Keratinocyte (primary cell): Measurements from ENCODE around the gene TAF10. TPM values are rescaled to one million over a fixed set of nuclear protein-coding genes. Genes with fewer than 3 reads are reported as not detected.

ENCODE experiments used
- DNase-seq: peaks from one replicate; pipeline ENCODE4 v3.0.0-alpha.2; 2011; ENCODE audit warnings: low read depth, missing footprints, low spot score
- FAIRE-seq: peaks from 2 replicates; lab custom pipeline; 2011; peaks lifted over from hg19 to GRCh38; lab: Jason Lieb, UNC
- H2AFZ ChIP-seq: 2 replicates; pipeline ENCODE4 v1.6.0; 2012; ENCODE audit warnings: low read length, control low read depth, inconsistent platforms; ENCODE audit not compliant: control insufficient read depth
- H3K27ac ChIP-seq: 2 replicates; pipeline ENCODE4 v1.5.1; 2011; ENCODE audit warnings: low read length; ENCODE audit not compliant: control insufficient read depth, insufficient read depth
- H3K27me3 ChIP-seq: 3 replicates; pipeline ENCODE4 v1.6.0; 2011; ENCODE audit warnings: low read length; ENCODE audit not compliant: control insufficient read depth, insufficient read depth; ENCODE audit errors: extremely low read depth
- H3K36me3 ChIP-seq, 2 experiments: 2 replicates in 1 of 2; 3 replicates in 1 of 2; pipeline ENCODE4 v1.5.1; 2011; ENCODE audit warnings: low read length in 2 of 2, mild to moderate bottlenecking in 1 of 2; ENCODE audit not compliant: control insufficient read depth in 2 of 2, insufficient read depth in 2 of 2; ENCODE audit errors: extremely low read depth in 1 of 2
- H3K4me1 ChIP-seq: 3 replicates; pipeline ENCODE4 v1.5.1; 2011; ENCODE audit warnings: low read length; ENCODE audit not compliant: control insufficient read depth, insufficient read depth; ENCODE audit errors: extremely low read depth
- H3K4me2 ChIP-seq: 3 replicates; pipeline ENCODE4 v1.6.0; 2011; ENCODE audit warnings: low read depth, low read length; ENCODE audit not compliant: control insufficient read depth, insufficient read depth; ENCODE audit errors: extremely low read depth
- H3K4me3 ChIP-seq, 3 experiments: fragments of 200-600 bp in 1 of 3; sonication (generic) in 1 of 3; 2 replicates in 2 of 3; 3 replicates in 1 of 3; pipeline ENCODE4 v1.5.1; 2011 to 2016; ENCODE audit warnings: low read length in 3 of 3, mild to moderate bottlenecking in 3 of 3, control low read depth in 2 of 3, inconsistent platforms in 1 of 3, low read depth in 1 of 3, mixed read lengths in 1 of 3, mixed run types in 1 of 3, moderate library complexity in 1 of 3; ENCODE audit not compliant: control insufficient read depth in 2 of 3, insufficient read depth in 2 of 3; ENCODE audit errors: extremely low read depth in 1 of 3
- H3K79me2 ChIP-seq: 2 replicates; pipeline ENCODE4 v1.6.0; 2012; ENCODE audit warnings: low read length; ENCODE audit not compliant: control insufficient read depth, insufficient read depth
- H3K9ac ChIP-seq: 3 replicates; pipeline ENCODE4 v1.6.0; 2011; ENCODE audit warnings: low read length; ENCODE audit not compliant: control insufficient read depth, insufficient read depth; ENCODE audit errors: extremely low read depth
- H3K9me1 ChIP-seq: 3 replicates; pipeline ENCODE4 v1.6.0; 2011; ENCODE audit warnings: low read length; ENCODE audit not compliant: control insufficient read depth, insufficient read depth; ENCODE audit errors: extremely low read depth
- H3K9me3 ChIP-seq: 2 replicates; pipeline ENCODE4 v1.5.1; 2012; ENCODE audit warnings: low read depth, low read length; ENCODE audit not compliant: control insufficient read depth
- H4K20me1 ChIP-seq: 3 replicates; pipeline ENCODE4 v1.6.0; 2011; ENCODE audit warnings: low read length; ENCODE audit not compliant: control insufficient read depth, insufficient read depth; ENCODE audit errors: extremely low read depth
- CTCF ChIP-seq, 3 experiments: IDR thresholded peaks in 1 of 3; conservative IDR thresholded peaks in 1 of 3; optimal IDR thresholded peaks in 1 of 3; 2 replicates in 2 of 3; 3 replicates in 1 of 3; pipeline versions ENCODE3 to v1.5.1; 2011; ENCODE audit warnings: low read length in 3 of 3, mild to moderate bottlenecking in 3 of 3, moderate library complexity in 2 of 3, control low read depth in 1 of 3, inconsistent platforms in 1 of 3; ENCODE audit not compliant: insufficient read depth in 2 of 3; ENCODE audit errors: extremely low read depth in 1 of 3
- EZH2 ChIP-seq: IDR thresholded peaks from one replicate; pipeline ENCODE4 v1.6.1; 2012; ENCODE audit warnings: inconsistent platforms, mild to moderate bottlenecking, low read length, moderate library complexity
- dilution Hi-C: fragments of 300-500 bp; cut with MboI; formaldehyde crosslinking; loops from one replicate; pipeline ENCODE4 v1.7.0; 2020; ENCODE audit warnings: low sequenced_read_pairs; ENCODE audit not compliant: extremely low pct_ligation_motif_present
- polyA plus RNA-seq, 5 experiments: library from polyadenylated mRNA; depleted of rRNA in 3 of 5; stranded (reverse) in 3 of 5; stranded (forward) in 1 of 5; unstranded in 1 of 5; fragments of >200 nt; gene quantifications; 1 replicate in 1 of 5; 2 replicates in 3 of 5; 3 replicates in 1 of 5; pipeline versions ENCODE4 v1.2.1 to v1.2.3, GENCODE V29; 2011 to 2012; ENCODE audit warnings: missing spikeins in 2 of 5, low read depth in 1 of 5, low replicate concordance in 1 of 5

Gene TAF10
- polyA plus RNA-seq, 1 donor (not counting 4 experiments of a cell fraction or from before 2014, with no cell fraction given), result 165 TPM

- no peak for FAIRE-seq
- H3K9ac ChIP-seq, result peak within 1 kb of the TSS; percentile 94
- dilution Hi-C loops, result no loop called here
- H3K79me2 ChIP-seq, result peaks cover 85% of the 10 kb centered on the region
- H3K9me1 ChIP-seq, result peaks cover 3% of the 10 kb centered on the region
- no peaks in the 10 kb centered on the region for H4K20me1 ChIP-seq
- H3K9me3 ChIP-seq, result no peaks in the 10 kb centered on the region
- H3K4me2 ChIP-seq, result peak within 1 kb of the TSS; percentile 99
- peak; percentile 13 for DNase-seq
- TF ChIP-seq EZH2 (no peak), CTCF (optimal IDR thresholded peaks at IDR 0.05 in 1 of 3, IDR thresholded peaks at IDR 0.05 in 1 of 3, conservative IDR thresholded peaks at IDR 0.05 in 1 of 3; ENCODE audit: extremely low read depth in 1 of 3, insufficient read depth in 2 of 3, low read length in 3 of 3) (peak in 1 of 3 experiments; percentile 28)
- H3K27me3 ChIP-seq, result no peaks in the 10 kb centered on the region
- H3K36me3 ChIP-seq, result peaks cover 27 to 40% of the 10 kb centered on the region in 2 experiments
- H3K4me3 ChIP-seq, result peak within 1 kb of the TSS; percentile 79 to 98 (median 97)
- H3K4me1 ChIP-seq, result peaks cover 41% of the 10 kb centered on the region
- peak within 1 kb of the TSS; percentile 88 for H3K27ac ChIP-seq
- H2AFZ ChIP-seq, result peak within 1 kb of the TSS; percentile 94
These were observed 8.5 kb downstream of the TAF10 start, which contains the start of the genes ILK and RRP8 for GRCh38 chr11:6603287-6604080. TSS of gene ILK (plus strand) at chr11:6603774. CDS start at chr11:6604272, 498 bp downstream. TSS of gene RRP8 (minus strand) at chr11:6603616. CDS start at chr11:6603502, 114 bp downstream.

GRCh38 chr11:6602096-6602940, 9.7 kb downstream of the TAF10 start:
- TF ChIP-seq CTCF (optimal IDR thresholded peaks at IDR 0.05 in 1 of 3, IDR thresholded peaks at IDR 0.05 in 1 of 3, conservative IDR thresholded peaks at IDR 0.05 in 1 of 3; ENCODE audit: extremely low read depth in 1 of 3, insufficient read depth in 2 of 3, low read length in 3 of 3) (peak in 1 of 3 experiments; percentile 6), EZH2 (no peak)
- no peak for DNase-seq
- Histone ChIP-seq H3K4me3 (peak overlapping the region; percentile 79 to 98 (median 97)), H3K9ac (peak overlapping the region; percentile 94), H3K4me2 (peak overlapping the region; percentile 95), H3K79me2 (peaks cover 79% of the 10 kb centered on the region), H4K20me1 (no peaks in the 10 kb centered on the region), H3K9me1 (peaks cover 3% of the 10 kb centered on the region), H3K27ac (peak overlapping the region; percentile 77), H3K9me3 (no peaks in the 10 kb centered on the region), H3K4me1 (peaks cover 36% of the 10 kb centered on the region), H3K27me3 (no peaks in the 10 kb centered on the region), H2AFZ (no peak overlapping the region), H3K36me3 (peaks cover 22 to 36% of the 10 kb centered on the region in 2 experiments)
- no peak for FAIRE-seq
- dilution Hi-C loops, result no loop called here
